HEK293 (cell line): ENCODE measurements around the gene PRSS2.
A peak's percentile ranks its signal among the peaks of the same experiment; 100 is the strongest.
"Not testable (repeated sequence)": the region's sequence is repeated elsewhere in the genome, so short reads cannot be mapped to it uniquely, and the experiment has no call there.

Experiments
- CTCF ChIA-PET: fragments of 350-600 bp; formaldehyde crosslinking; extraction: SDS; loops from one replicate; lab custom pipeline; 2021; ENCODE audit warnings: antibody characterized with exemption; lab: Yijun Ruan, JAX
- POLR2A ChIA-PET: fragments of 300-600 bp; formaldehyde crosslinking; extraction: SDS; loops from one replicate; lab custom pipeline; 2020; ENCODE audit warnings: antibody characterized with exemption, inconsistent platforms; lab: Yijun Ruan, JAX
- H3K27ac ChIP-seq: fragments of 200-500 bp; sonication (Bioruptor generic); 2 replicates; pipeline ENCODE4 v1.5.1; 2014; ENCODE audit warnings: low read depth, low read length, control low read depth, inconsistent platforms; ENCODE audit errors: extremely low read depth
- H3K36me3 ChIP-seq, 2 experiments: fragments of 200-500 bp in 1 of 2; sonication (Bioruptor generic) in 1 of 2; 1 replicate in 1 of 2; 2 replicates in 1 of 2; pipeline ENCODE4 v1.5.1; 2014 to 2017; ENCODE audit warnings: inconsistent platforms in 2 of 2, low read length in 2 of 2; ENCODE audit not compliant: control insufficient read depth in 2 of 2, insufficient read depth in 1 of 2
- H3K4me1 ChIP-seq: fragments of 200-500 bp; sonication (Bioruptor generic); 2 replicates; pipeline ENCODE4 v1.5.1; 2014; ENCODE audit warnings: mild to moderate bottlenecking, low read length, inconsistent platforms; ENCODE audit not compliant: control insufficient read depth, insufficient read depth
- H3K4me3 ChIP-seq: 2 replicates; pipeline ENCODE4 v1.5.1; 2011; ENCODE audit warnings: low read depth, mild to moderate bottlenecking, control low read depth, low read length, moderate library complexity
- H3K9me3 ChIP-seq: fragments of 200-500 bp; sonication (Bioruptor generic); 2 replicates; pipeline ENCODE4 v1.5.1; 2014; ENCODE audit warnings: low read depth, low read length, inconsistent platforms; ENCODE audit not compliant: control insufficient read depth, insufficient read depth
- GLI2 ChIP-seq: fragments of 450-650 bp; formaldehyde crosslinking; IDR thresholded peaks from 2 replicates; pipeline ENCODE4; 2017; ENCODE audit warnings: missing biosample characterization, missing genetic modification characterization, low read depth, borderline replicate concordance
- SP3 ChIP-seq: fragments of 450-650 bp; formaldehyde crosslinking; IDR thresholded peaks from 2 replicates; pipeline ENCODE4 v1.5.1; 2016; ENCODE audit warnings: missing biosample characterization, missing genetic modification characterization
- ZBTB21 ChIP-seq: fragments of 450-650 bp; formaldehyde crosslinking; IDR thresholded peaks from 2 replicates; pipeline ENCODE4 v1.5.1; 2017; ENCODE audit warnings: missing biosample characterization, missing genetic modification characterization
- ZBTB8A ChIP-seq: fragments of 450-650 bp; formaldehyde crosslinking; IDR thresholded peaks from 2 replicates; pipeline ENCODE4 v1.5.1; 2016; ENCODE audit warnings: missing biosample characterization, missing genetic modification characterization
- ZNF140 ChIP-seq: fragments of 450-650 bp; formaldehyde crosslinking; IDR thresholded peaks from 2 replicates; pipeline ENCODE4 v1.5.1; 2016; ENCODE audit warnings: missing biosample characterization, missing genetic modification characterization
- ZNF202 ChIP-seq: fragments of 450-650 bp; formaldehyde crosslinking; IDR thresholded peaks from 2 replicates; pipeline ENCODE4 v1.5.1; 2016; ENCODE audit warnings: missing biosample characterization, missing genetic modification characterization, borderline replicate concordance
- ZNF335 ChIP-seq: fragments of 450-650 bp; formaldehyde crosslinking; conservative IDR thresholded peaks from 2 replicates; pipeline ENCODE4 v1.5.1; 2016; ENCODE audit warnings: missing biosample characterization, missing genetic modification characterization
- ZNF366 ChIP-seq: fragments of 450-650 bp; formaldehyde crosslinking; conservative IDR thresholded peaks from 2 replicates; pipeline ENCODE4 v1.5.1; 2016; ENCODE audit warnings: missing biosample characterization, missing genetic modification characterization
- ZNF394 ChIP-seq: fragments of 450-650 bp; formaldehyde crosslinking; IDR thresholded peaks from 2 replicates; pipeline ENCODE4 v1.5.1; 2016; ENCODE audit warnings: missing biosample characterization, missing genetic modification characterization, mild to moderate bottlenecking, moderate library complexity, borderline replicate concordance
- ZNF426 ChIP-seq: fragments of 450-650 bp; formaldehyde crosslinking; IDR thresholded peaks from 2 replicates; pipeline ENCODE4 v1.5.1; 2017; ENCODE audit warnings: missing biosample characterization, missing genetic modification characterization, mild to moderate bottlenecking, inconsistent platforms, moderate library complexity
- ZNF433 ChIP-seq: fragments of 450-650 bp; formaldehyde crosslinking; IDR thresholded peaks from 2 replicates; pipeline ENCODE4 v1.5.1; 2016; ENCODE audit warnings: missing biosample characterization, missing genetic modification characterization, low read depth
- ZNF510 ChIP-seq: fragments of 450-650 bp; formaldehyde crosslinking; IDR thresholded peaks from 2 replicates; pipeline ENCODE4 v1.5.1; 2018; ENCODE audit warnings: mild to moderate bottlenecking, missing genetic modification characterization, missing biosample characterization; ENCODE audit not compliant: insufficient replicate concordance
- ZNF555 ChIP-seq: fragments of 450-650 bp; formaldehyde crosslinking; conservative IDR thresholded peaks from 2 replicates; pipeline ENCODE4 v1.5.1; 2017; ENCODE audit warnings: missing biosample characterization, mild to moderate bottlenecking, missing genetic modification characterization, inconsistent platforms
- ZNF558 ChIP-seq: fragments of 450-650 bp; formaldehyde crosslinking; IDR thresholded peaks from 2 replicates; pipeline ENCODE4 v1.5.1; 2016; ENCODE audit warnings: missing biosample characterization, missing genetic modification characterization
- ZNF560 ChIP-seq: fragments of 450-650 bp; formaldehyde crosslinking; IDR thresholded peaks from 2 replicates; pipeline ENCODE4 v1.5.1; 2017; ENCODE audit warnings: missing biosample characterization, missing genetic modification characterization, borderline replicate concordance
- ZNF623 ChIP-seq: fragments of 450-650 bp; formaldehyde crosslinking; IDR thresholded peaks from 2 replicates; pipeline ENCODE4 v1.5.1; 2016; ENCODE audit warnings: missing biosample characterization, missing genetic modification characterization
- ZNF654 ChIP-seq: fragments of 450-650 bp; formaldehyde crosslinking; IDR thresholded peaks from 2 replicates; pipeline ENCODE4 v1.5.1; 2016; ENCODE audit warnings: low read depth, missing biosample characterization, missing genetic modification characterization
- ZXDB ChIP-seq: fragments of 450-650 bp; formaldehyde crosslinking; IDR thresholded peaks from 2 replicates; pipeline ENCODE4 v1.5.1; 2016; ENCODE audit warnings: missing biosample characterization, missing genetic modification characterization
- TF ChIP-seq, protein P1 (sequence below): fragments of 450-650 bp; formaldehyde crosslinking; conservative IDR thresholded peaks from 2 replicates; pipeline ENCODE4 v1.5.1; 2016; ENCODE audit warnings: low read depth, missing biosample characterization, missing genetic modification characterization
- TF ChIP-seq, protein P2 (sequence below): fragments of 450-650 bp; formaldehyde crosslinking; IDR thresholded peaks from 2 replicates; pipeline ENCODE4 v1.5.1; 2016; ENCODE audit warnings: missing biosample characterization, missing genetic modification characterization
- TF ChIP-seq, protein P3 (sequence below): fragments of 450-650 bp; formaldehyde crosslinking; conservative IDR thresholded peaks from 2 replicates; pipeline ENCODE4 v1.5.1; 2016; ENCODE audit warnings: low read depth, missing biosample characterization, missing genetic modification characterization

The PRSS2 gene

DNA sequence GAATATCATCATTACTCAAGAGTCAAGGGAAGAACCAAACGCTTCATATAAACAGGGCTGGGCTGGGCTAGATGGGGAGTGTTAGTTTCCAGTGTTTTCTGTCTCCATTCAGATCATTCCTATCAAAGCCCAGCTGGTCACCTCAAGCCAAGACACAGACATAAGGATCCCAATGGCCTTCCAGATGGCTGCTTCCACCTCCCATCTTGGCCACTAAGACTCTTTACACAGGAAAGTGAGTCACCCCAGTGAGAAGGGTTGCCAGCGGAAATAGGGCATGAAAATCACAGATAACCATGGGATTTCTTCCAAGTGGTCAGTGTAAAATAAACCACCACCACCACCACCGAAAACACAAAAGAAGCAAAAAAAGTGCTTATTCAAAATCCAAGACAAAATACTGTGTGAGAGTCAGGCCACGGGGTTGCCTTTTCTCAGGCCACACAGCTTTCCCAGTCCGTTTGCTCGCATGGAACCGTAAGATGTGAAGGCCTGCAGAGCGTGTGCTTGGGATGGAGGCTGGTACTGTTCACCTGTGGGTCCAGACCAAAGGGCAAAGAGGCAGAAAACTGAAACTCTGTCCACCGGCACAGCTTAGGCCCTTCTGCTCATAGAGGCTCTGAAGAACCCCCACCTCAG, 5.6 kb downstream of the PRSS2 start:
- H3K27ac ChIP-seq = no peak overlapping the region
- ChIA-PET CTCF (interaction anchor here (0.6 to 1.7 kb wide), 2 partner anchors 64 to 144 kb away, joined by 3 to 4 read pairs; no protein-coding TSS in a partner anchor), POLR2A (no interaction called here)
- H3K4me3 ChIP-seq = no peak overlapping the region
- no peaks in the 10 kb centered on the region for H3K36me3 ChIP-seq
- TF ChIP-seq ZNF335 (tag by site-specific recombination) = no peak
- TF ChIP-seq ZNF366 (tag by site-specific recombination) = no peak
- no peaks in the 10 kb centered on the region for H3K4me1 ChIP-seq
- no peaks in the 10 kb centered on the region for H3K9me3 ChIP-seq

DNA sequence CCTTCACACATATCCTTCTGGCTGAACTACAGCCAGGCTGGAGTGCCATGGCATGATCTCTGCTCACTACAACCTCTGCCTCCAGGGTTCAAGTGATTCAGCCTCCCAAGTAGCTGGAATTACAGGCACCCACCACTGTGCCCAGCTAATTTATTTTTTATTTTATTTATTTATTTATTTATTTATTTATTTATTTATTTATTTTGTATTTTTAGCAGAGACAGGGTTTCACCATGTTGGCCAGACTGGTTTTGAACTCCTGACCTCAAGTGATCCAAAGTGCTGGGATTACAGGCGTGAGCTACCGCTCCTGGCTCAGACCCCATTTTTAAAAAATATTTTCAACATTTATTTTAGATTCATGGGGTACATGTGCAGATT, 6.1 kb downstream of the PRSS2 start:
- H3K4me3 ChIP-seq, POLR2A ChIA-PET, H3K36me3 ChIP-seq, H3K27ac ChIP-seq, H3K9me3 ChIP-seq, H3K4me1 ChIP-seq: not testable (repeated sequence)
- CTCF ChIA-PET = interaction anchor here (0.6 to 1.7 kb wide), 2 partner anchors 64 to 145 kb away, joined by 3 to 4 read pairs; no protein-coding TSS in a partner anchor
- TF ChIP-seq ZNF623 (tag by site-specific recombination) = peak; percentile 64
- TF ChIP-seq ZNF426 (tag by site-specific recombination) = peak; percentile 86
- peak; percentile 56; the same call in 1 of the 2 replicates for TF ChIP-seq ZNF202 (tag by site-specific recombination)
- peak; percentile 52; the same call in 1 of the 2 replicates for TF ChIP-seq ZNF433 (tag by site-specific recombination)
- peak; percentile 67; the same call in 1 of the 2 replicates for TF ChIP-seq ZNF560 (tag by site-specific recombination)
- TF ChIP-seq SP3 (tag by site-specific recombination) = peak; percentile 22; the same call in 1 of the 2 replicates
- peak; percentile 74 for TF ChIP-seq ZNF555 (tag by site-specific recombination)
- peak; percentile 36; the same call in 1 of the 2 replicates for TF ChIP-seq GLI2 (tag by site-specific recombination)
- TF ChIP-seq ZNF140 = peak; percentile 66; the same call in 1 of the 2 replicates
- TF ChIP-seq, protein P1, sequence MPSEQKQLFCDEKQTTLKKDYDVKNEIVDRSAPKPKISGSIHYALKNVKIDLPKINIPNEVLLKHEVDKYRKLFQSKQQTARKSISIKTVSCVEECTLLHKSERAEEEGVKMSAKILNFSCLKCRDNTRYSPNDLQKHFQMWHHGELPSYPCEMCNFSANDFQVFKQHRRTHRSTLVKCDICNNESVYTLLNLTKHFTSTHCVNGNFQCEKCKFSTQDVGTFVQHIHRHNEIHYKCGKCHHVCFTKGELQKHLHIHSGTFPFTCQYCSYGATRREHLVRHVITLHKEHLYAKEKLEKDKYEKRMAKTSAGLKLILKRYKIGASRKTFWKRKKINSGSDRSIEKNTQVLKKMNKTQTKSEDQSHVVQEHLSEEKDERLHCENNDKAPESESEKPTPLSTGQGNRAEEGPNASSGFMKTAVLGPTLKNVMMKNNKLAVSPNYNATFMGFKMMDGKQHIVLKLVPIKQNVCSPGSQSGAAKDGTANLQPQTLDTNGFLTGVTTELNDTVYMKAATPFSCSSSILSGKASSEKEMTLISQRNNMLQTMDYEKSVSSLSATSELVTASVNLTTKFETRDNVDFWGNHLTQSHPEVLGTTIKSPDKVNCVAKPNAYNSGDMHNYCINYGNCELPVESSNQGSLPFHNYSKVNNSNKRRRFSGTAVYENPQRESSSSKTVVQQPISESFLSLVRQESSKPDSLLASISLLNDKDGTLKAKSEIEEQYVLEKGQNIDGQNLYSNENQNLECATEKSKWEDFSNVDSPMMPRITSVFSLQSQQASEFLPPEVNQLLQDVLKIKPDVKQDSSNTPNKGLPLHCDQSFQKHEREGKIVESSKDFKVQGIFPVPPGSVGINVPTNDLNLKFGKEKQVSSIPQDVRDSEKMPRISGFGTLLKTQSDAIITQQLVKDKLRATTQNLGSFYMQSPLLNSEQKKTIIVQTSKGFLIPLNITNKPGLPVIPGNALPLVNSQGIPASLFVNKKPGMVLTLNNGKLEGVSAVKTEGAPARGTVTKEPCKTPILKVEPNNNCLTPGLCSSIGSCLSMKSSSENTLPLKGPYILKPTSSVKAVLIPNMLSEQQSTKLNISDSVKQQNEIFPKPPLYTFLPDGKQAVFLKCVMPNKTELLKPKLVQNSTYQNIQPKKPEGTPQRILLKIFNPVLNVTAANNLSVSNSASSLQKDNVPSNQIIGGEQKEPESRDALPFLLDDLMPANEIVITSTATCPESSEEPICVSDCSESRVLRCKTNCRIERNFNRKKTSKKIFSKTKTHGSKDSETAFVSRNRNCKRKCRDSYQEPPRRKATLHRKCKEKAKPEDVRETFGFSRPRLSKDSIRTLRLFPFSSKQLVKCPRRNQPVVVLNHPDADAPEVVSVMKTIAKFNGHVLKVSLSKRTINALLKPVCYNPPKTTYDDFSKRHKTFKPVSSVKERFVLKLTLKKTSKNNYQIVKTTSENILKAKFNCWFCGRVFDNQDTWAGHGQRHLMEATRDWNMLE (tag by site-specific recombination) = peak; percentile 84
- peak; percentile 57 for TF ChIP-seq ZBTB8A (tag by site-specific recombination)
- TF ChIP-seq ZNF558 (tag by site-specific recombination) = peak; percentile 48; the same call in 1 of the 2 replicates
- peak; percentile 23 for TF ChIP-seq ZNF654
- 0 out of 2 replicates have a peak, but pooled peaks have one; percentile 41 for TF ChIP-seq ZXDB
- TF ChIP-seq ZNF394 (tag by site-specific recombination) = peak; percentile 93
- TF ChIP-seq, protein P2, sequence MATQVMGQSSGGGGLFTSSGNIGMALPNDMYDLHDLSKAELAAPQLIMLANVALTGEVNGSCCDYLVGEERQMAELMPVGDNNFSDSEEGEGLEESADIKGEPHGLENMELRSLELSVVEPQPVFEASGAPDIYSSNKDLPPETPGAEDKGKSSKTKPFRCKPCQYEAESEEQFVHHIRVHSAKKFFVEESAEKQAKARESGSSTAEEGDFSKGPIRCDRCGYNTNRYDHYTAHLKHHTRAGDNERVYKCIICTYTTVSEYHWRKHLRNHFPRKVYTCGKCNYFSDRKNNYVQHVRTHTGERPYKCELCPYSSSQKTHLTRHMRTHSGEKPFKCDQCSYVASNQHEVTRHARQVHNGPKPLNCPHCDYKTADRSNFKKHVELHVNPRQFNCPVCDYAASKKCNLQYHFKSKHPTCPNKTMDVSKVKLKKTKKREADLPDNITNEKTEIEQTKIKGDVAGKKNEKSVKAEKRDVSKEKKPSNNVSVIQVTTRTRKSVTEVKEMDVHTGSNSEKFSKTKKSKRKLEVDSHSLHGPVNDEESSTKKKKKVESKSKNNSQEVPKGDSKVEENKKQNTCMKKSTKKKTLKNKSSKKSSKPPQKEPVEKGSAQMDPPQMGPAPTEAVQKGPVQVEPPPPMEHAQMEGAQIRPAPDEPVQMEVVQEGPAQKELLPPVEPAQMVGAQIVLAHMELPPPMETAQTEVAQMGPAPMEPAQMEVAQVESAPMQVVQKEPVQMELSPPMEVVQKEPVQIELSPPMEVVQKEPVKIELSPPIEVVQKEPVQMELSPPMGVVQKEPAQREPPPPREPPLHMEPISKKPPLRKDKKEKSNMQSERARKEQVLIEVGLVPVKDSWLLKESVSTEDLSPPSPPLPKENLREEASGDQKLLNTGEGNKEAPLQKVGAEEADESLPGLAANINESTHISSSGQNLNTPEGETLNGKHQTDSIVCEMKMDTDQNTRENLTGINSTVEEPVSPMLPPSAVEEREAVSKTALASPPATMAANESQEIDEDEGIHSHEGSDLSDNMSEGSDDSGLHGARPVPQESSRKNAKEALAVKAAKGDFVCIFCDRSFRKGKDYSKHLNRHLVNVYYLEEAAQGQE (tag by site-specific recombination) = peak; percentile 56; the same call in 1 of the 2 replicates
- TF ChIP-seq, protein P3, sequence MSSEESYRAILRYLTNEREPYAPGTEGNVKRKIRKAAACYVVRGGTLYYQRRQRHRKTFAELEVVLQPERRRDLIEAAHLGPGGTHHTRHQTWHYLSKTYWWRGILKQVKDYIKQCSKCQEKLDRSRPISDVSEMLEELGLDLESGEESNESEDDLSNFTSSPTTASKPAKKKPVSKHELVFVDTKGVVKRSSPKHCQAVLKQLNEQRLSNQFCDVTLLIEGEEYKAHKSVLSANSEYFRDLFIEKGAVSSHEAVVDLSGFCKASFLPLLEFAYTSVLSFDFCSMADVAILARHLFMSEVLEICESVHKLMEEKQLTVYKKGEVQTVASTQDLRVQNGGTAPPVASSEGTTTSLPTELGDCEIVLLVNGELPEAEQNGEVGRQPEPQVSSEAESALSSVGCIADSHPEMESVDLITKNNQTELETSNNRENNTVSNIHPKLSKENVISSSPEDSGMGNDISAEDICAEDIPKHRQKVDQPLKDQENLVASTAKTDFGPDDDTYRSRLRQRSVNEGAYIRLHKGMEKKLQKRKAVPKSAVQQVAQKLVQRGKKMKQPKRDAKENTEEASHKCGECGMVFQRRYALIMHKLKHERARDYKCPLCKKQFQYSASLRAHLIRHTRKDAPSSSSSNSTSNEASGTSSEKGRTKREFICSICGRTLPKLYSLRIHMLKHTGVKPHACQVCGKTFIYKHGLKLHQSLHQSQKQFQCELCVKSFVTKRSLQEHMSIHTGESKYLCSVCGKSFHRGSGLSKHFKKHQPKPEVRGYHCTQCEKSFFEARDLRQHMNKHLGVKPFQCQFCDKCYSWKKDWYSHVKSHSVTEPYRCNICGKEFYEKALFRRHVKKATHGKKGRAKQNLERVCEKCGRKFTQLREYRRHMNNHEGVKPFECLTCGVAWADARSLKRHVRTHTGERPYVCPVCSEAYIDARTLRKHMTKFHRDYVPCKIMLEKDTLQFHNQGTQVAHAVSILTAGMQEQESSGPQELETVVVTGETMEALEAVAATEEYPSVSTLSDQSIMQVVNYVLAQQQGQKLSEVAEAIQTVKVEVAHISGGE (tag by site-specific recombination) = peak; percentile 70
- peak; percentile 44; the same call in 1 of the 2 replicates for TF ChIP-seq ZBTB21
- TF ChIP-seq ZNF510 = peak; percentile 41
